ENCODE results near the gene RRP7A.
"Not testable (repeated sequence)": the region's sequence is repeated elsewhere in the genome, so short reads cannot be mapped to it uniquely, and the experiment has no call there.

Gene RRP7A

GRCh38 chr22:42519525-42520401 is at the start of gene RRP7A:
Gene RRP7A (minus strand): TSS chr22:42519796. CDS start chr22:42519786, 10 bp downstream.
- DNase-seq (ENCODE audit: low spot score) = peak; percentile 82

GRCh38 chr22:42567950-42568349 is 48.4 kb upstream of the RRP7A start:
- DNase-seq (ENCODE audit: low spot score) = not testable (repeated sequence)

GRCh38 chr22:42565956-42566355 is 46.4 kb upstream of the RRP7A start:
- DNase-seq (ENCODE audit: low spot score) = no peak

- no peak for DNase-seq (ENCODE audit: low spot score)
Observed at GRCh38 chr22:42564699-42565098, 45.1 kb upstream of the RRP7A start.

- not testable (repeated sequence) for DNase-seq (ENCODE audit: low spot score)
Observed at GRCh38 chr22:42563943-42564342, 44.3 kb upstream of the RRP7A start.

GRCh38 chr22:42562684-42563083 is 43.1 kb upstream of the RRP7A start:
- DNase-seq (ENCODE audit: low spot score) = no peak

- DNase-seq (ENCODE audit: low spot score) = no peak
Observed at GRCh38 chr22:42562279-42562678, 42.7 kb upstream of the RRP7A start.

- no peak for DNase-seq (ENCODE audit: low spot score)
Observed at GRCh38 chr22:42561856-42562255, 42.3 kb upstream of the RRP7A start.

GRCh38 chr22:42560781-42561180 is 41.2 kb upstream of the RRP7A start:
- DNase-seq (ENCODE audit: low spot score) = no peak

GRCh38 chr22:42560381-42560780 is 40.8 kb upstream of the RRP7A start:
- no peak for DNase-seq (ENCODE audit: low spot score)

- DNase-seq (ENCODE audit: low spot score) = peak; percentile 70
Observed at GRCh38 chr22:42553475-42554361, 34.1 kb upstream of the RRP7A start, which contains the start of gene SERHL2. Gene SERHL2 (plus strand): TSS chr22:42553956. CDS start chr22:42554021, 65 bp downstream.

GRCh38 chr22:42552294-42552647 is 32.7 kb upstream of the RRP7A start:
- not testable (repeated sequence) for DNase-seq (ENCODE audit: low spot score)

GRCh38 chr22:42549331-42550060 is 29.9 kb upstream of the RRP7A start:
- DNase-seq (ENCODE audit: low spot score) = no peak

- DNase-seq (ENCODE audit: low spot score) = no peak
Observed at GRCh38 chr22:42548597-42549330, 29.2 kb upstream of the RRP7A start.

GRCh38 chr22:42548126-42548525 is 28.5 kb upstream of the RRP7A start:
- not testable (repeated sequence) for DNase-seq (ENCODE audit: low spot score)

- DNase-seq (ENCODE audit: low spot score) = no peak
Observed at GRCh38 chr22:42547562-42547961, 28.0 kb upstream of the RRP7A start.

- no peak for DNase-seq (ENCODE audit: low spot score)
Observed at GRCh38 chr22:42544686-42545085, 25.1 kb upstream of the RRP7A start.

- not testable (repeated sequence) for DNase-seq (ENCODE audit: low spot score)
Observed at GRCh38 chr22:42539236-42539771, 19.7 kb upstream of the RRP7A start.

GRCh38 chr22:42537199-42537831 is 17.7 kb upstream of the RRP7A start:
- not testable (repeated sequence) for DNase-seq (ENCODE audit: low spot score)

- DNase-seq (ENCODE audit: low spot score) = not testable (repeated sequence)
Observed at GRCh38 chr22:42536634-42537033, 17.0 kb upstream of the RRP7A start.

Data from putamen (tissue), 1 donor.